ENCODE data around the gene TAS2R43. TPM values are rescaled to one million over a fixed set of nuclear protein-coding genes. Genes with fewer than 3 reads are reported as not detected.

TAS2R43 gene
- total RNA-seq: not detected in 2 replicates

GRCh38 chr12:11092128-11092527 is at the start of gene TAS2R43:
Gene TAS2R43 (minus strand): TSS chr12:11092313. CDS start chr12:11092229, 84 bp downstream.
- H3K4me3 ChIP-seq (ENCODE audit: low read depth, low read length): no peak within 1 kb of the TSS
- DNase-seq (ENCODE audit: low read depth): no peak
- no peaks in the 10 kb centered on the region for H3K27me3 ChIP-seq (ENCODE audit: control insufficient read depth, insufficient read depth, low read length)
- TF ChIP-seq CTCF (IDR thresholded peaks at IDR 0.05; ENCODE audit: insufficient read depth, low read length, poor library complexity, severe bottlenecking): no peak
- H3K36me3 ChIP-seq (ENCODE audit: control insufficient read depth, insufficient read depth, low read length): no peaks in the 10 kb centered on the region

- Histone ChIP-seq H3K36me3 (ENCODE audit: control insufficient read depth, insufficient read depth, low read length) (no peaks in the 10 kb centered on the region), H3K4me3 (ENCODE audit: low read depth, low read length) (no peak overlapping the region), H3K27me3 (ENCODE audit: control insufficient read depth, insufficient read depth, low read length) (no peaks in the 10 kb centered on the region)
- no peak for DNase-seq (ENCODE audit: low read depth)
- no peak for TF ChIP-seq CTCF (IDR thresholded peaks at IDR 0.05; ENCODE audit: insufficient read depth, low read length, poor library complexity, severe bottlenecking)
Observed at GRCh38 chr12:11136075-11136474, 44.0 kb upstream of the TAS2R43 start.

- DNase-seq (ENCODE audit: low read depth): no peak
- Histone ChIP-seq H3K4me3 (ENCODE audit: low read depth, low read length) (no peak within 1 kb of the TSS), H3K36me3 (ENCODE audit: control insufficient read depth, insufficient read depth, low read length) (no peaks in the 10 kb centered on the region), H3K27me3 (ENCODE audit: control insufficient read depth, insufficient read depth, low read length) (no peaks in the 10 kb centered on the region)
- no peak for TF ChIP-seq CTCF (IDR thresholded peaks at IDR 0.05; ENCODE audit: insufficient read depth, low read length, poor library complexity, severe bottlenecking)
Observed at GRCh38 chr12:11134305-11134704, 42.2 kb upstream of the TAS2R43 start, which contains the start of gene TAS2R30. Gene TAS2R30 (minus strand): TSS chr12:11134644. CDS start chr12:11134244, 400 bp downstream.

- no peak overlapping the region for H3K4me3 ChIP-seq (ENCODE audit: low read depth, low read length)
- no peaks in the 10 kb centered on the region for H3K36me3 ChIP-seq (ENCODE audit: control insufficient read depth, insufficient read depth, low read length)
- no peak for DNase-seq (ENCODE audit: low read depth)
- no peak for TF ChIP-seq CTCF (IDR thresholded peaks at IDR 0.05; ENCODE audit: insufficient read depth, low read length, poor library complexity, severe bottlenecking)
- H3K27me3 ChIP-seq (ENCODE audit: control insufficient read depth, insufficient read depth, low read length): no peaks in the 10 kb centered on the region
Observed at GRCh38 chr12:11133816-11134215, 41.7 kb upstream of the TAS2R43 start.

- H3K27me3 ChIP-seq (ENCODE audit: control insufficient read depth, insufficient read depth, low read length): no peaks in the 10 kb centered on the region
- no peaks in the 10 kb centered on the region for H3K36me3 ChIP-seq (ENCODE audit: control insufficient read depth, insufficient read depth, low read length)
- H3K4me3 ChIP-seq (ENCODE audit: low read depth, low read length): no peak overlapping the region
- no peak for TF ChIP-seq CTCF (IDR thresholded peaks at IDR 0.05; ENCODE audit: insufficient read depth, low read length, poor library complexity, severe bottlenecking)
- DNase-seq (ENCODE audit: low read depth): no peak
Observed at GRCh38 chr12:11133162-11133561, 41.0 kb upstream of the TAS2R43 start.

- no peak for DNase-seq (ENCODE audit: low read depth)
- H3K36me3 ChIP-seq (ENCODE audit: control insufficient read depth, insufficient read depth, low read length): no peaks in the 10 kb centered on the region
- TF ChIP-seq CTCF (IDR thresholded peaks at IDR 0.05; ENCODE audit: insufficient read depth, low read length, poor library complexity, severe bottlenecking): no peak
- H3K4me3 ChIP-seq (ENCODE audit: low read depth, low read length): no peak overlapping the region
- no peaks in the 10 kb centered on the region for H3K27me3 ChIP-seq (ENCODE audit: control insufficient read depth, insufficient read depth, low read length)
Observed at GRCh38 chr12:11130999-11131398, 38.9 kb upstream of the TAS2R43 start.
